Measurements from ENCODE around the gene OR2AT4. TPM values are rescaled to one million over a fixed set of nuclear protein-coding genes. Genes with fewer than 3 reads are reported as not detected.
"Not testable (repeated sequence)": the region's sequence is repeated elsewhere in the genome, so short reads cannot be mapped to it uniquely, and the experiment has no call there.

The OR2AT4 gene
- polyA plus RNA-seq, 3 donors from 2014 or later: not detected

GRCh38 chr11:75044381-75045170 lies 52.1 kb downstream of the OR2AT4 start:
- H3K4me1 Mint-ChIP-seq; H3K4me3 Mint-ChIP-seq; H3K27ac Mint-ChIP-seq; DNase-seq; H3K9me3 Mint-ChIP-seq; H3K36me3 Mint-ChIP-seq; H3K27me3 Mint-ChIP-seq (ENCODE audit: low read depth in 3 of 3): not testable (repeated sequence)

DNA sequence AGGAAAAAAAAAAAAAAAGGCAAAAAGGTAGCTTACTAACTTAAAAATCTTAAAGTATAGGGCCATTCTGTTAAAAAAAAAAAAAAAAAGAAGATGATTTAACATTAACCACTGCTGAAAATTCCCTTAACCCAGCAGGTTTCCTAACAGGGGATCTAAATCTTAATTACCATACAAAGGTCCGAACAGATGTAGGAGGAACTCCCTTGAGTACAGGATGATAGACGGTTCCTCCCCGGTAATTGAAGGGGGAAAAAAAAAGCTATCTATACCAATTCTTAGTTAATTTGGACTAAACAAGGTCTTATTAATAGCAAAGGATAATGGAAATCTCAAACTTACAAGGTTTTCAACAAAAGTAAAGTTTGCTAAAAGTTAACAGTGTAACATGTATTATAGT lies 54.9 kb downstream of the OR2AT4 start:
- H3K27ac Mint-ChIP-seq; H3K36me3 Mint-ChIP-seq; H3K4me3 Mint-ChIP-seq; DNase-seq; H3K4me1 Mint-ChIP-seq; H3K27me3 Mint-ChIP-seq (ENCODE audit: low read depth in 3 of 3); H3K9me3 Mint-ChIP-seq: not testable (repeated sequence)

- Mint-ChIP-seq H3K27me3 (ENCODE audit: low read depth in 3 of 3) (no peaks in the 10 kb centered on the region), H3K27ac (no peak overlapping the region), H3K9me3 (no peaks in the 10 kb centered on the region), H3K4me3 (no peak overlapping the region), H3K36me3 (no peaks in the 10 kb centered on the region), H3K4me1 (no peaks in the 10 kb centered on the region)
- DNase-seq: no peak
Measured at GRCh38 chr11:75041263-75041662, 55.4 kb downstream of the OR2AT4 start.

DNA sequence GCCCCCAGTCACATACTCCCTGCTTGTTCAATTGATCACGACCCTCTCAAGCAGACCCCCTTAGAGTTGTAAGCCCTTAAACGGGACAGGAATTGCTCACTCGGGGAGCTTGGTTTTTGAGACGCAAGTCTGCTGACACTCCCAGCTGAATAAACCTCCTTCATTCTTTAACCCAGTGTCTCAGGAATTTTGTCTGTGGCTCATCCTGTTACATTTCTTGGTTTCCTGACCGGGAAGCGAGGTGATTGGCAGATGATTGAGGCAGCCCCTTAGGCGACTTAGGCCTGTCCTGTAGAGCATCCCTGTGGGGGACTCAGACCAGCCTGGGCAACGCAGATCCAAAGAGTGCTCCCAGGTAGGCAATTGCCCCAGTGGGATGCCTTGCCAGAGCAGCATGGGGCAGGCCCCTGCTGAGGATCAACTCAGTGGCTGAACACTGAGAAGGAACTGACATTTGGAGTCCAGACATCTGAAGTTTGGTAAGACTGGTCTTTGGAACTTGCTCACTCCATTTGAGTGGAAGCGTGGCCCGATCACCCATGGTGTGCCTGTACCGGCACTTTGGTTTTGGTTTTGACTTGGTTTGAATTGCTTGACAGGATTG lies 56.4 kb downstream of the OR2AT4 start:
- Mint-ChIP-seq H3K4me1 (no peaks in the 10 kb centered on the region), H3K27me3 (ENCODE audit: low read depth in 3 of 3) (no peaks in the 10 kb centered on the region), H3K4me3 (no peak overlapping the region), H3K9me3 (no peaks in the 10 kb centered on the region), H3K27ac (no peak overlapping the region), H3K36me3 (no peaks in the 10 kb centered on the region)
- DNase-seq: no peak

GRCh38 chr11:75035911-75036565 lies 60.6 kb downstream of the OR2AT4 start:
- H3K4me3 Mint-ChIP-seq: no peak overlapping the region

GRCh38 chr11:75035256-75035655 lies 61.4 kb downstream of the OR2AT4 start:
- no peak overlapping the region for H3K4me3 Mint-ChIP-seq
- no peak for DNase-seq
- no peaks in the 10 kb centered on the region for H3K27me3 Mint-ChIP-seq (ENCODE audit: low read depth in 3 of 3)
- no peaks in the 10 kb centered on the region for H3K36me3 Mint-ChIP-seq
- no peaks in the 10 kb centered on the region for H3K4me1 Mint-ChIP-seq
- no peaks in the 10 kb centered on the region for H3K9me3 Mint-ChIP-seq
- peak overlapping the region in 1 of 6 donors; percentile 23 for H3K27ac Mint-ChIP-seq

More at GRCh38 chr11:75035911-75036565, 60.6 kb downstream of the OR2AT4 start:
- Mint-ChIP-seq H3K4me1 (no peaks in the 10 kb centered on the region), H3K27ac (peak overlapping the region in 1 of 6 donors; percentile 23), H3K27me3 (ENCODE audit: low read depth in 3 of 3) (no peaks in the 10 kb centered on the region), H3K36me3 (no peaks in the 10 kb centered on the region), H3K9me3 (no peaks in the 10 kb centered on the region)
- no peak for DNase-seq

- Mint-ChIP-seq H3K4me1 (no peaks in the 10 kb centered on the region), H3K9me3 (no peaks in the 10 kb centered on the region), H3K27ac (no peak overlapping the region), H3K4me3 (no peak overlapping the region), H3K36me3 (no peaks in the 10 kb centered on the region), H3K27me3 (ENCODE audit: low read depth in 3 of 3) (no peaks in the 10 kb centered on the region)
- no peak for DNase-seq
Measured at GRCh38 chr11:75033916-75034315, 62.8 kb downstream of the OR2AT4 start.

- no peak for DNase-seq
- Mint-ChIP-seq H3K27ac (no peak overlapping the region), H3K4me1 (no peaks in the 10 kb centered on the region), H3K9me3 (no peaks in the 10 kb centered on the region), H3K4me3 (no peak overlapping the region), H3K27me3 (ENCODE audit: low read depth in 3 of 3) (no peaks in the 10 kb centered on the region), H3K36me3 (no peaks in the 10 kb centered on the region)
Measured at GRCh38 chr11:75032550-75032935, 64.1 kb downstream of the OR2AT4 start.

DNA sequence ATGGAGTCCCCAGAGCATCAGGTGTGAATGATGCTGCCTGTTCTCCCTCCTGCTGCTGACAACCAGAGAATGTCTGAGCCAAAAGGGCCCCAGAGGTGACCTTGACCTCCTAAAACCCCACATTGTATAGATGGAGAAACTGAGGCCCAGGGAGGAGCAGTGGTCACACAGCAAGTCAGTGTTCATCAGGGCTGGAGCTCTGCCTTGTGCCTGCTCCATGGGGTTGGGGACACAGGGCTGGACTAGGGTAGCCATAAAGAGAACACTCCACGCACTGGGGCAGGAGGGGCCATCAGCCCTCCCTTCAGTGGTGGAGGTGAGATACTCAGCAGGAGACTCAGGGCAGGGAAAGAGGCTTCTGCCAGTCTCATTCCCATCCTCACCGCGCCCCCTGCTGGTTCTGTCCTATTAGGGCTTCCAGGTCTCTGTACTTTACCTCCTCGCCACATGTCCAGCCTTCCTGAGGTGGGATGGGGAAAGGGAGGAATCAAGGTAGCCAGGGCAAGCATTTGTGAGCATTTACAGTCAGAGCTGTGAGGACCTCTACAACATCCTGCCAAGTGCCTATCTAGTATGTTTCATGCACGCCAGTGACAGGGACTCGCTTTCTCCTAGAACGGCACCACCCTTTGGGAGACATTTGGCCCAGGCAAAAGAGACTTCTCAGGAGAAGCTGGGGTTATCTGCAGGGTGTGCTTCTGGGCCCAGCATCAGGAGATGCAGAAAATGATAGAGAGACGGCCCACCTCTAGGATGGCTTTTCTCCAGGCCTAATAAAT lies 64.7 kb downstream of the OR2AT4 start:
- no peaks in the 10 kb centered on the region for H3K4me1 Mint-ChIP-seq
- H3K36me3 Mint-ChIP-seq: no peaks in the 10 kb centered on the region
- peak; percentile 25 to 35 (median 34) for DNase-seq
- no peak overlapping the region for H3K4me3 Mint-ChIP-seq
- H3K9me3 Mint-ChIP-seq: no peaks in the 10 kb centered on the region
- H3K27ac Mint-ChIP-seq: no peak overlapping the region
- H3K27me3 Mint-ChIP-seq (ENCODE audit: low read depth in 3 of 3): peaks cover 0 to 3% (median 0%) of the 10 kb centered on the region in 3 donors

Other genes starting within 250 kb of the OR2AT4 start
- gene XRRA1, start 147.8 kb downstream of the OR2AT4 start, polyA plus RNA-seq: 10 to 100 TPM in 1 of 3 donors, 1 to 10 TPM in 2; 3.4 to 10.6 (median 7.2) TPM
- 100 to 1,000 TPM; 236 to 327 (median 281) TPM for gene SPCS2, start 147.6 kb downstream of the OR2AT4 start, polyA plus RNA-seq
- gene NEU3, start 107.9 kb downstream of the OR2AT4 start, polyA plus RNA-seq: 1 to 10 TPM; 1.5 to 4.6 (median 2.0) TPM
- gene SLCO2B1, start 54.2 kb upstream of the OR2AT4 start, polyA plus RNA-seq: not detected
- under 1 TPM in 1 of 3 donors, not detected in 2; 0.13 TPM for gene TPBGL, start 143.9 kb upstream of the OR2AT4 start, polyA plus RNA-seq